K562 (cell line): ENCODE measurements around the gene DBH. TPM values are rescaled to one million over a fixed set of nuclear protein-coding genes. Genes with fewer than 3 reads are reported as not detected.

ENCODE experiments used
- ETV5 ChIP-seq: sonication (generic); formaldehyde crosslinking; IDR thresholded peaks from 2 replicates; pipeline ENCODE4 v1.4.0; 2020; ENCODE audit warnings: low read depth, mild to moderate bottlenecking, missing genetic modification reagents
- FOSL1 ChIP-seq: fragments of 200-800 bp; sonication (Bioruptor generic); conservative IDR thresholded peaks from 2 replicates; pipeline ENCODE4 v1.6.1; 2016; ENCODE audit warnings: missing genetic modification characterization, missing compliant biosample characterization
- RREB1 ChIP-seq: fragments of 250-450 bp; sonication (Bioruptor Pico); IDR thresholded peaks from 2 replicates; pipeline ENCODE4 v1.4.0; 2020
- TBL1XR1 ChIP-seq, 2 experiments: IDR thresholded peaks; 2 replicates each; pipeline ENCODE4 v1.6.1; 2012; ENCODE audit warnings: improper control_type of control experiment in 2 of 2, low read length in 2 of 2, mild to moderate bottlenecking in 1 of 2
- TEAD4 ChIP-seq, 2 experiments: sonication (generic) in 1 of 2; formaldehyde crosslinking in 1 of 2; IDR thresholded peaks; 2 replicates each; pipeline versions ENCODE4 v1.6.1 to v1.8.0; 2012 to 2022; ENCODE audit warnings: borderline replicate concordance in 1 of 2, inconsistent platforms in 1 of 2, low read length in 1 of 2, mild to moderate bottlenecking in 1 of 2, missing genetic modification reagents in 1 of 2
- ZNF507 ChIP-seq: conservative IDR thresholded peaks from 2 replicates; pipeline ENCODE4 v1.6.1; 2017; ENCODE audit warnings: missing genetic modification characterization, missing compliant biosample characterization
- polyA plus RNA-seq, 8 experiments: library from polyadenylated mRNA; depleted of rRNA in 4 of 8; stranded (reverse) in 5 of 8; unstranded in 3 of 8; fragments of >200 nt; fragmentation: Nextera tagmentation in 2 of 8; fragmentation: Illumina TruSeq in 1 of 8; extraction: Ambion mirVana in 2 of 8; extraction: Trizol in 1 of 8; gene quantifications; 2 replicates each; pipeline versions ENCODE4 v1.2.1 to v1.2.3, GENCODE V29; 2011 to 2014; ENCODE audit warnings: inconsistent platforms in 1 of 8, missing spikeins in 1 of 8
- total RNA-seq, 7 experiments: library from RNA; depleted of rRNA in 6 of 7; stranded (reverse); fragments of >200 nt in 6 of 7; fragmentation: Illumina TruSeq in 2 of 7; extraction: Trizol in 2 of 7; gene quantifications; 2 replicates each; pipeline versions ENCODE4 v1.2.1 to v1.2.3, GENCODE V29; 2011 to 2021; ENCODE audit warnings: low replicate concordance in 1 of 7
- TF ChIP-seq, protein P1 (sequence below): sonication (generic); formaldehyde crosslinking; IDR thresholded peaks from 2 replicates; pipeline ENCODE4 v1.8.0; 2022; ENCODE audit warnings: mild to moderate bottlenecking, missing genetic modification reagents

The DBH gene
- total and polyA plus RNA-seq, 9 of the 15 experiments (the other 6 are each of a cell fraction or from before 2014, with no cell fraction given), result not detected

DNA sequence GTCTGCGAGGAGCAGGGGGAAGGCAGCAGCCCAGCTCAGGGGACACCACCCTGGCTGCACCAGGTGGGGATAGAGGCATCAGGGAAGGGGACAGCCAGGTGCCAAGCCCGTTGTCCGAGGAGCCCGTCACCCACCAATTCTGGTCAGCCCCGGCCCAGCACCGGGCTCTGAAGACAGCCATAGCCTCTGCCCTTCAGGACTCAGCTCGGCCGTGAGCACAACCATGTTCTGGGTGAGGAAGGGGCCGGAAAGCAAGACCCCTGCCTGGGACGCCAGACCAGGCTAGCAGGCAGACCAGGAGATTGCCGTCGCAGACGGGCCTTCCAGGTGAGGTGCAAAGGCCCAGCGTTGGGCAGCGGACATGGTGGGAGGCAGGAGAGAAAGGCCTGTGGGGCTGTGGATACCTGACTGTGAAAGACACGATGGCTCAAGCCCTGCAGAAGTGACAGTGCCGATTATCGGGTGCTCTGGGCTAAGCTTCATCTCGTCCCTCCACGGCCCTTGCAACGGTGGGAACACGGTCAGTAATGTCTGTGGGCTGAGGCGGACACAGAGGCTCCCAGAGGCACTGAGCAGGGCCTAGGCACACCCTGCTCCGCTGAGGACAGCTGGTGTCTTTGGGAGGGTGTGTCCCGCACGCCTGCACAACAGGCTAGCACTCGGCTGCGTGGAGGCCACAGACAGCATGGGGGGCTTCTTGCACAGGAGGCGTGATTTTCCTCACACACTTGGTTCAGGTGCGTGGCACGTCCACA, 36.5 kb downstream of the DBH start (continued):
- TF ChIP-seq RREB1 (CRISPR knock-in tag) (no peak), FOSL1 (tag) (no peak), ETV5 (CRISPR knock-in tag) (no peak), ZNF507 (tag) (no peak), TEAD4 (IDR thresholded peaks at IDR 0.05; ENCODE audit: low read length) (no peak), TEAD4 (CRISPR knock-in tag; IDR thresholded peaks at IDR 0.05; ENCODE audit: borderline replicate concordance) (no peak), TBL1XR1 (IDR thresholded peaks at IDR 0.05; ENCODE audit: low read length in 2 of 2) (no peak)
- TF ChIP-seq, protein P1, sequence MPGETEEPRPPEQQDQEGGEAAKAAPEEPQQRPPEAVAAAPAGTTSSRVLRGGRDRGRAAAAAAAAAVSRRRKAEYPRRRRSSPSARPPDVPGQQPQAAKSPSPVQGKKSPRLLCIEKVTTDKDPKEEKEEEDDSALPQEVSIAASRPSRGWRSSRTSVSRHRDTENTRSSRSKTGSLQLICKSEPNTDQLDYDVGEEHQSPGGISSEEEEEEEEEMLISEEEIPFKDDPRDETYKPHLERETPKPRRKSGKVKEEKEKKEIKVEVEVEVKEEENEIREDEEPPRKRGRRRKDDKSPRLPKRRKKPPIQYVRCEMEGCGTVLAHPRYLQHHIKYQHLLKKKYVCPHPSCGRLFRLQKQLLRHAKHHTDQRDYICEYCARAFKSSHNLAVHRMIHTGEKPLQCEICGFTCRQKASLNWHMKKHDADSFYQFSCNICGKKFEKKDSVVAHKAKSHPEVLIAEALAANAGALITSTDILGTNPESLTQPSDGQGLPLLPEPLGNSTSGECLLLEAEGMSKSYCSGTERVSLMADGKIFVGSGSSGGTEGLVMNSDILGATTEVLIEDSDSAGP, result no peak
- TF ChIP-seq, all 486 proteins: peak for 0
